ENCODE results near the gene FAM13A.
"Not testable (repeated sequence)": the region's sequence is repeated elsewhere in the genome, so short reads cannot be mapped to it uniquely, and the experiment has no call there.

The FAM13A gene

GRCh38 chr4:88880501-88881226 is 176.3 kb downstream of the FAM13A start:
- in situ Hi-C loops (cut with HindIII; ENCODE audit: low pct_ligation_motif_present, low pct_unique_long_range_greater_than_20kb, low sequenced_read_pairs) = no loop called here
- DNase-seq = no peak

GRCh38 chr4:88879991-88880390 is 177.0 kb downstream of the FAM13A start:
- in situ Hi-C loops (cut with HindIII; ENCODE audit: low pct_ligation_motif_present, low pct_unique_long_range_greater_than_20kb, low sequenced_read_pairs) = no loop called here
- no peak for DNase-seq

GRCh38 chr4:88878642-88879041 is 178.3 kb downstream of the FAM13A start:
- DNase-seq = no peak
- in situ Hi-C loops (cut with HindIII; ENCODE audit: low pct_ligation_motif_present, low pct_unique_long_range_greater_than_20kb, low sequenced_read_pairs) = no loop called here

GRCh38 chr4:88870428-88870827 is 186.6 kb downstream of the FAM13A start:
- in situ Hi-C loops (cut with HindIII; ENCODE audit: low pct_ligation_motif_present, low pct_unique_long_range_greater_than_20kb, low sequenced_read_pairs) = no loop called here
- DNase-seq = no peak

- DNase-seq = no peak
These were observed 188.5 kb downstream of the FAM13A start for GRCh38 chr4:88868510-88868909.

GRCh38 chr4:88866862-88867550 is 190.0 kb downstream of the FAM13A start:
- in situ Hi-C loops (cut with HindIII; ENCODE audit: low pct_ligation_motif_present, low pct_unique_long_range_greater_than_20kb, low sequenced_read_pairs) = no loop called here
- no peak for DNase-seq

More at GRCh38 chr4:88868510-88868909, 188.5 kb downstream of the FAM13A start:
- in situ Hi-C loops (cut with HindIII; ENCODE audit: low pct_ligation_motif_present, low pct_unique_long_range_greater_than_20kb, low sequenced_read_pairs) = no loop called here

GRCh38 chr4:88865466-88865865 is 191.5 kb downstream of the FAM13A start:
- no peak for DNase-seq
- in situ Hi-C loops (cut with HindIII; ENCODE audit: low pct_ligation_motif_present, low pct_unique_long_range_greater_than_20kb, low sequenced_read_pairs) = no loop called here

- in situ Hi-C loops (cut with HindIII; ENCODE audit: low pct_ligation_motif_present, low pct_unique_long_range_greater_than_20kb, low sequenced_read_pairs) = no loop called here
- DNase-seq = no peak
These were observed 191.9 kb downstream of the FAM13A start for GRCh38 chr4:88865046-88865445.

GRCh38 chr4:88860586-88860985 is 196.4 kb downstream of the FAM13A start:
- no peak for DNase-seq
- in situ Hi-C loops (cut with HindIII; ENCODE audit: low pct_ligation_motif_present, low pct_unique_long_range_greater_than_20kb, low sequenced_read_pairs) = no loop called here

GRCh38 chr4:88859191-88859812 is 197.7 kb downstream of the FAM13A start:
- in situ Hi-C loops (cut with HindIII; ENCODE audit: low pct_ligation_motif_present, low pct_unique_long_range_greater_than_20kb, low sequenced_read_pairs) = no loop called here
- DNase-seq = no peak

GRCh38 chr4:88858752-88859151 is 198.2 kb downstream of the FAM13A start:
- in situ Hi-C loops (cut with HindIII; ENCODE audit: low pct_ligation_motif_present, low pct_unique_long_range_greater_than_20kb, low sequenced_read_pairs) = no loop called here
- DNase-seq = no peak

- in situ Hi-C loops (cut with HindIII; ENCODE audit: low pct_ligation_motif_present, low pct_unique_long_range_greater_than_20kb, low sequenced_read_pairs) = no loop called here
- DNase-seq = no peak
These were observed 199.4 kb downstream of the FAM13A start for GRCh38 chr4:88857588-88857987.

- no peak for DNase-seq
- in situ Hi-C loops (cut with HindIII; ENCODE audit: low pct_ligation_motif_present, low pct_unique_long_range_greater_than_20kb, low sequenced_read_pairs) = no loop called here
These were observed 202.5 kb downstream of the FAM13A start for GRCh38 chr4:88854481-88854880.

GRCh38 chr4:88853583-88853982 is 203.4 kb downstream of the FAM13A start:
- in situ Hi-C loops (cut with HindIII; ENCODE audit: low pct_ligation_motif_present, low pct_unique_long_range_greater_than_20kb, low sequenced_read_pairs); DNase-seq: not testable (repeated sequence)

- in situ Hi-C loops (cut with HindIII; ENCODE audit: low pct_ligation_motif_present, low pct_unique_long_range_greater_than_20kb, low sequenced_read_pairs) = no loop called here
These were observed 210.7 kb downstream of the FAM13A start for GRCh38 chr4:88846206-88846790.

GRCh38 chr4:88843067-88843685 is 213.8 kb downstream of the FAM13A start:
- in situ Hi-C loops (cut with HindIII; ENCODE audit: low pct_ligation_motif_present, low pct_unique_long_range_greater_than_20kb, low sequenced_read_pairs) = no loop called here
- DNase-seq = no peak

More at GRCh38 chr4:88846206-88846790, 210.7 kb downstream of the FAM13A start:
- DNase-seq = no peak

GRCh38 chr4:88841635-88842034 is 215.3 kb downstream of the FAM13A start:
- DNase-seq = no peak
- in situ Hi-C loops (cut with HindIII; ENCODE audit: low pct_ligation_motif_present, low pct_unique_long_range_greater_than_20kb, low sequenced_read_pairs) = no loop called here

- no peak for DNase-seq
- in situ Hi-C loops (cut with HindIII; ENCODE audit: low pct_ligation_motif_present, low pct_unique_long_range_greater_than_20kb, low sequenced_read_pairs) = no loop called here
These were observed 220.8 kb downstream of the FAM13A start for GRCh38 chr4:88836216-88836615.

GRCh38 chr4:88831031-88831430 is 226.0 kb downstream of the FAM13A start:
- no peak for DNase-seq

More at GRCh38 chr4:88831031-88831430, 226.0 kb downstream of the FAM13A start:
- in situ Hi-C loops (cut with HindIII; ENCODE audit: low pct_ligation_motif_present, low pct_unique_long_range_greater_than_20kb, low sequenced_read_pairs) = no loop called here

All from ACHN (cell line).